Measurements from ENCODE around the gene NCOA7.
A peak's percentile ranks its signal among the peaks of the same experiment; 100 is the strongest.

Gene NCOA7

DNA sequence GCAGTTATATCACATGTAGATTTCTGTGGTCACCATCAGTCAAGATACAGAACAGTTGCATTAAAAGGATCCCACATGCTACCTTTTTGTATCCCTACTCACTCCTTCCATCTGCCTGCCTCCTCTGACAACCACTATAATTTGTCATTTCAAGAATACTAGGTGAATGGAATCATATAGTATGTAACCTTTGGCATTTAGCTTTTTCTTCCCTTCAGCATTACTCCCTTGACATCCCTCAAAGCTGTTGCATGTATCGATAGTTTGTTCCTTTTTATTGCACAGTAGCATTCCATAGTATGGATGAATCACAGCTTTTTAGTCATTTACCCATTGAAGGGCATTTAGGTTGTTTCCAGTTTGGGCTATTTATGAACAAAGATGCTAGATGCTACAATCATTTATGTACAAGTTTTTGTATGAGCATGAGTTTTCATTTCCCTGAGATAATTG, 26.1 kb downstream of the NCOA7 start:
- no peak for DNase-seq

DNA sequence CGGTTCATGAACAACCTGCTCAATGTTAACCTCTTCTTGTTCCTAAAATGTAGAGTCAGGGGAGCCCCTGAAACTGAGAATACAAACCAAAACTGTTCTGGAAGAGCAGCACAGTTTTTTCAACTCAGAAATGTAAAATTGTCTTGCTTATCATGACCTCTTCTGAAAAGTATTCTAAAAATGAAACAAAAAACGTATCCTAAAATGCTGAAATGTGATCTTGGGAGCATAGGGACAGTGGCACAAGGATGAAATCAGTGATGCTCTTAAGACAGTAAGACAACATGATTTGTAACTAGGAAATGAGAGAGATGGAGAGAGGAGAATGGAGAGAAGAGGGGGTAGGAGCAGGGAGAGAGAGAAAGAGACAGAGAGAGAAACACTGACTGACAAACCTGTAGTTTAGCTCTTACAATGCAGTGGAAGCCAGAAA, 27.5 kb downstream of the NCOA7 start:
- DNase-seq, result no peak

DNA sequence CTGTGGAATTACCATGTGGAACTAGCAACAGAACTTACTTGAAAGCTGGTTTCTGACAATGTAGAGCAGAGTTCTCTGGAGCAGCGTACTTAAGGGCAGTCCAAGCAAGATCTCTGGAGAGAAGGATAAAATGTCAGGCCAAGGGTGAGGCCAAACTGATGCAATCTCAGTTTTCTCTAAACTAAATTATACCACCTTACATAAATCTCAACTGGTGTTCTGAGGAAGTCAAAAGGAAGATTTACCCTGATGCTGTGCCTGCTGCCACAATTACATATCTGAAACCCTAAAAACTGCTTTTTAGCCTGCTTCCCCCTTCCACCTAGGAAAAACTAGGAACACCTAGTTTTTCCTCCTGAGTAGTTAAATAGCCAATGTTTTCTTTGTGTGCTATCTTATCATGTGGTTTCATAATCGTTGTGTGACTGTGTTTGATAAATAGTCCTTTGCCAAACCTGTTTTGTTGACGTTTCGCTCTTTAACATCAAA, 28.1 kb downstream of the NCOA7 start:
- DNase-seq, result no peak

DNA sequence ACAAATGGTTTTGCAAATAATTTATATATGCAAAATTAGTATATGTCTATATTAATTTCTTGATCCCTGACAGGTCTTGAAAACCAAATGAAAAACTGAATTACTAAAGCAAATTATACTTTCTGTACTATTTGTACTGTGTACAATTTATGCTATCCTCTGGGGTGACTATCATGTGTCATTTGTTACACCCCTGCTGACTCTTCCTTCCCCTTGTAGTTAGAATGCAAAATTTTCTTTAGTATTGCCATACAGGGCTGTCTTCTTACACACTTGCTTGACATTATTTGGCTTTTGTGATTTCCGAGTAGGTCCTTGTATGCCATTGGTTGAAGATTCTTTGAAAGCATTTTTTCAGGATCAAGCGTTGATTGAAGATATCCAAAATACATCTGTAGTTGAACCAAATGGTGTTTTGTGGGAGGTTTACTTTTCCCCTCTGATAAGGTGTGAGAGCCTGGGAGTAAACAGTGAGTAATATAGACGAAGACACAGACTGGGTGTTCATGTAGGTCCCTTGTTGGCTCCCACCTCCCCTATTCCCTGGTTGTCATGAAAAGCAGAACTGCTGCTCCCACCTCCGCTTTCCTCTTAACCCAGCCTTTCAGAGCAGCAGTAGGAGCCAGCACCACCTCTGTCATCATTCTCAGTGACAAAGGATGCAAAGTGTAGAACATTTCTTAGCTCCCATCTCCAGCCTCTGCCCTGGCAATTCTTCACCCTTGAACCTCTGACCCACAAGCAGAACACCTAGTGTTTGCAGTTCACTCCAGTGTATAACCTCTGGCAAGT, 29.0 kb downstream of the NCOA7 start:
- DNase-seq, result no peak

DNA sequence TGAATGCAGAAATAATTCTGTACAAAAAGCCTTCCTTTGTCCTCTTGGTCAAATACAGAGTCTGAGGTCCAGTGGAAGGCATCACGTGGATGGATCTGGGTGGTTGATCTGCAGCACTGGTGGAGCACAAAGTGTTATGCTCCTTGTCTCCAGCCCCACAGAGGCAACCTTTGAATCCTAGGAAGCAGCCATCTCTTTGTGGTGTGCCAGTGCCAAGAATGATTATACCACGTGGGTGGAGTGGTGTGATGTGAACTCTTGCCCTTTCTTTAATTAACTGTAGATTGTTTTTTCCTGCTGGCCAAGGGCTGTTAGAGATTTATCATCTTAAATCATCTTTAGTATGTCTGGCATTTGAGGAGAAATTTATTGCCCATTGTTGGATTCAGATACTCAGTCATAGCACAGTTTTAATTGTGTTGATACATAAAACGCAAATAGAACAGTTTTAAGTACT, 31.1 kb downstream of the NCOA7 start:
- peak; percentile 35 for DNase-seq

DNA sequence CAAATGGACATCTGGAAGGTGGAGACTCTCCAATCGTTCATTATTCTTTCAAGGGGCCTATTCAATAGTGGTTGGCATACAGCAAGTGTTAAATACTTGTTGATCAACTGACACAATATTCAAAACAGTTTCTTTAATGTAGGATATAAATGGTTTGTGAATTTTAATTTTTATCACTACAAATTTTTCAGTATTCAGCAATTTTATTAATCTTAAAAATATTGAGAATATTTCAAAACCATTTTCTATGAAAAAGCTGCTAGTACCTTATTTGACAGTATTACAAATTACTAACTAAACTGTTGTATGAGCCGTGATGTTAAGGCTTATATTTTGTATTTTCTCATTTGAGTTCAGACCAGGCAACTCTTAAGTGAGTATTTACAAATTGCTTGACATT, 32.4 kb downstream of the NCOA7 start:
- DNase-seq, result no peak

DNA sequence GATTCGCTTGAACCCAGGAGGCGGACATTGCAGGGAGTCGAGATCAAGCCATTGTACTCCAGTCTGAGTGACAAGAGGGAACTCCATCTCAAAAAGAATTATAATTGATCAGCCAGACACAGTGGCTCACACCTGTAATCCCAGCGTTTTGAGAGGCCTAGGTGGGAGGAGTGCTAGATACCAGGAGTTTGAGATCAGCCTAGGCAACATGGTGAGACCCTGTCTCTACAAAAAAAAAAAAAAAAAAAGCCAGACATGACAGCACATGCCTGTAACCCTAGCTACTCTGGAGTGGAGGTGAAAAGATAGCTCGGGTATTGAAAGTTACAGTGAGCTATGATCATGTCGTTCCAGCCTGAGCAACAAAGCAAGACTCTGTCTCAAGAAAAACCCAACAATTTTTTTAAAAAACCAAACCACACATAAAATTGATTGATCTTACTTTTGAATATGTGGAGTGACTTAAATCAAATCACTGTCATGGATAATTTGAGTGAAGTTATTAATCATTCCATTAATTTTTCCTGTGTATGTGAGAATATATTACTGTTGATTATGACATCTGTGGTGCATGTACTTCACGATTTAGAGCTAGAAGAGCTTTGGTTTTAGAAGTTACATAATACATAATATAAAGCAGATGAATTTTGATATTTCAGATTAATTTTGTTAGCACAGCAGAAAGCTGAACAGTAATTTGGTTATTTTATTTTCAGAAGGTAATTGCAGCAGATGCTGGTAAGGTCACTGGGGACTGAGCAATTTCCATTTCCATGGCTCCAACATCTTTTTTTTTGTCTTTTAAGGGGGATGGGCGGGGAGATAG, 34.4 kb downstream of the NCOA7 start:
- DNase-seq, result no peak

DNA sequence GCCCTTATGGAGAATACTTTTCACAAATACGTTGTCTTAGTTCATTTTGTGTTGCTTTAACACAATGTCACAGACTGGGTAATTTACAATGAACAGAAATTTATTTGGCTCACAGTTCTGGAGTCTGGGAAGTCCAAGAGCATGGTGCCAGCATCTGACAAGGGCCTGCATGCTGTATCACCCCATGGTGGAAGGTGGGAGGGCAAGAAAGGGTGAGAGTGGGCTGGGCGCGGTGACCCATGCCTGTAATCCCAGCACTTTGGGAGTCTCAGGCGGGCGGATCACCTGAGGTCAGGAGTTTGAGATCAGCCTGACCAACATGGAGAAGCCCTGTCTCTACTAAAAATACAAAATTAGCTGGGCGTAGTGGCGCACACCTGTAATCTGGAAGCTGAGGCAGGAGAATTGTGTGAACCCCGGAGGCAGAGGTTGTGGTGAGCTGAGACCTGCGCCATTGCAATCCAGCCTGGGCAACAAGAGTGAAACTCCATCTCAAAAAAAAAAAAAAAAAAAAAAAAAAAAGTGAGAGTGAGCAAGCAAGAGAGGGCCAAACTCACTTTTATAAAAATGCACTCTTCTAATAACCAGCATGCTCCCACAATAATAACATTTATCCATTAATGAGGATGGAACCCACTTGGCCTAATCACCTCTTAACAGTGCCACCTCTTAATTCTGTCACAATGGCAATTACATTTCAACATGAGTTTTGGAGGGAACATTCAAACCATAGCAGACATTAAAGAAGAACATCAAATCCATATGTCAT, 36.1 kb downstream of the NCOA7 start:
- no peak for DNase-seq

DNA sequence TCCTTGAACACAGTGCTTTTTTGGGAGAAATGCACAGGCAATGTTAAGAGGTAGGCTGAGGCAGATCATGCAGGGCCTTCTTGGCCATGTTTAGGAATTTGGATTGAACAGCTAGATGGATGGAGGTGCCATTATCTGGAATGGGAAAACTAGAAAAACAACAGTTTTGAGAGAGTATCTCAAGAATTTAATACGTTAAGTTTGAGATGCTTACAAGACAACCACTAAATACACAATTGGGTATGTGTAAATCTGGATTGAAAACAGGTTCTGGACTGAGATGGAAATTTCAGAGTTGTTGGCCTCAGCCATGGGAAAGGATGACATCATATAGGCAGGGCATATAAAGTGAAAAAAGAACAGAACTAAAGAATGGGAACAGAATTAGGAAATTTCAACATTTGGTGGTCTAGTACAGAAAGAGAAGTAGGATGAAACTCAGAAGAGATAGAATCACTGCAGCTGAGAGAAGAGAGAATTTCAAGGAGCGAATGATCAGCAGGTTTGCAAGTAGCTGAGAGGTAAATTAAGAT, 37.1 kb downstream of the NCOA7 start:
- no peak for DNase-seq

DNA sequence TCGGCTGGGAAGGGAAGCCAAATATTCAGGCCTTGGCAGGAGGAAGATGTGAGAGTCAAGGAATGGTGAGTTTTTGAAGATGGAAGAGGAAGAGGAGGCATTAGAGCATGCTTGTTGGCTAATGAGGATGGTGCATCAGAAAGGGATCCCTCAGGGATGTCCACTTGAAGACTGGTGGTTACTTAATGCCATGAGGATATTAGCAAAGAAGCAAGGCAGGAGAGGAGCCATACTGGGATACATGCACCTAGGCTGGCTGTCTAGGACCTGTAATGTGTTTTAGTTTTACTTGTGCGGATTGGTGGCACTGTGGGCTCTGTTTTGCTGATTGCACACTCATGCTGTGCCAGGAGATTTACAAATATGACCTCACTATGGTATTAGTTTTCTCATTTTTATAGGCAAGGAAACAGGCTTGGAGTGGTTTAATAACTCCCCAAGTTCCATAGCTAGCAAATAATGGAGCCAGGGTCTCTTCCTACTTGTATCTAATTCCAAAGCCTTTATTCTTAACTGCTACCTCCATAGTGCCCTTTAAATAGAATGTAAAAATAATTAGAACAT, 37.8 kb downstream of the NCOA7 start:
- no peak for DNase-seq

DNA sequence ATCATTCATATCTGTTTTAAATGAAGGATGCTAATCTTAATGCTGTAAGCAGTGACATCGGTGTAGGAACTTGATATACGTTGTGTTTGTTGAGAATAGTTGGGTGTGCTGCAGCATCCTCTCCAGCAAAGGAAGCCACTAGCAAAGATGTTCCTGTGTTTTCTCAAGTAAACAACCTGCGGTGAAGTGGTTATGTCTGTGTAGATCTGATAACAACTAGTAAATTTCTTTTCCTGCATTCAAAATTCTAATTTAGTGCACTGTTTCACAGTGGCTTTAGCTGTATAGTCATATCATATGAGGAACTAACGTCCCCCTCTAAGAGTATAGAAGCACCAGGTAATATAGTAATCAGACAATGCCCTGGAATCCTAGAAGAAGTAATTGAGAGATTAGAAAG, 38.7 kb downstream of the NCOA7 start:
- DNase-seq, result no peak

DNA sequence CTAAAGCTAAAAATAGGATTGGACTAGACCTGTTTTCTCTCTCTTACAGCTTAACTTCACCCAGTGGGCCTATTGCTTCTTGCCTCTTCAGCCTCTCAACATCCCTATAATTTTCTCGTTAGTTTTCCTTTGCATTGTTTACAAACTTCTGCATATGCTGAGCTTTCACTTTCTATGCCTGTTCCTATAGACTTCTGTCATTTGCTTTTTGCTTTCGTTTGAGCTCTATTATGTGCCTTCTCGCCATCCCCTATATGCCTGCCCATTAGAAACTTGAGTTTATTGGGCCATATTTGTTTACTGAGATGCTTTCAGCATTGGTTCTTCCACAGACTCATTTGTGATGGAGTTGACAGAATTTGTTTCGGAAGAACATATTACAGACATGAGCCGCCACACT, 40.9 kb downstream of the NCOA7 start:
- DNase-seq, result no peak

DNA sequence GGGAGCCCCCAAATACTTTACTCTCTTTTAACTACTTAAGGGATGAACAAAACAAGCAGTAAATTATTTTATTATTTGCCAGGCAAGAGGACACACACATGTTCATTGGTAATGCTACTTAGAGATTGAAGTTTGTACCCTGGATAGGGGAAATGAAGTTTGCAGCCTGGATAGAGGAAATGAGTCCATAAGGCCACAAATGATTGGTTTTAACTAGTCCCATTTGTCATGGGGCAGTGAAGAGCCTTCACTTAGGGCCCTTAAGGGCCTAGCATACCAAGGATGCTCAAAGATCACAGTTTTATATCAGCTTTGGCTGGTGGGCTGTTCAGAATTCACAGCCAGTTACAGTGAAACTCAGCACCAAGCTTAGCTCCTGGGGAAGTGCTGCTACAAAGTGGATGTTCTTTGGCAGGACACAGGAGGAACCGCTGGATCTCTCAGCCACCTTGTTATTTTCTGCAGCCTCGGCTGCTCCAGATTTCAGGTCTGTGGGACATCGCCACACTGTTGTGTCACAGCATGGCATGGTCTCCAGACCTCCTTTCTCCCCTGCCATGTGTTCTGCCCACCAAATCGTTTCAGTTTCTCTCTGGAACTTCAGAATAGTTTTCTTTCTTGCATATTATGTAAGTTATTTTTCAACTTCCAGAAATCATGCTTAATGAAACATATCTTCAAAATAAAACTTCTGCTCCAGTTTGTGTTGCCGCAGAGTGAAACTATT, 41.8 kb downstream of the NCOA7 start:
- no peak for DNase-seq

DNA sequence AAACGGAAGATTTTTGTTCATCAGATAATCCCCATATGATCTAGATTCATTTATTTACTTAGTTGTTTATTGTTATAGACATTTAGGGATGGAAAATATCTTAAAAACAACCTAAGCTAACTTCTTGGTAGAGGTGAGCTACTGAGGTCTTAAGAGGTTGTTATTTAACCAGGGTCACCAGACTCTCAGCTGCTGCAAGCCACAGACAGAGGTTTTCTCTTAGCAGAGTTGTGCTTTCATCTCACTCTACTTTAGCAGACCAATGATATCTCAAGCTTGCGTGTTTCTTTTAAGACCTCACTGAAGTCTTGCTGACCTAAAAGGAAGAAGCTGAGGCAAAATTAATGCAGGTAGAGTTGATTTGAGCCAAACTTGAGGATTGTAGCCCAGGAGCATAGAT, 43.6 kb downstream of the NCOA7 start:
- DNase-seq, result no peak

DNA sequence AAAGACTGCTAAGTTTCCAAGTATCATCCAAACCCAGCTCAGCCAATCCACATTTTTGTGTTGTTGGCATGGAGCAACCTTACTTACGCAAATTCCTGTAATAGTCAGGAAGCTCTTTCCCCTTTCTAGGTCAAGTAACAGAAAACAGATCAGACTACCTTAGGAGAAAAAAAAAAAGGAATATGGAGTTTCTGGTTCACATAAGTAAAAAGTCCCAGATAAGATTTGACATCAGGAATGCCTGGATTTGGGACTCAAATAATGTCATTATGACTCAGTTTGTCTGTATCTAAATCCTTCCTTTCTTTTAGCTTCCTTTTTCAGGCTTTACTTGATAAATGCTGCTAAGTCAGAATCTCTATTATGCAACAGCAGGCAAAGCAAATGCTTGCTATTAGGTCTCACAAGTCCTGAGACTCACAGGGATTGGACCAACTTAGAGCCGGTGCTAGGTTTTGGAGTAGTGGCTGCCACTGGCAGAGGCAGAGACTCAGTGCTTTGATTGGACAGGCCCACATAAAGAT, 44.5 kb downstream of the NCOA7 start:
- no peak for DNase-seq

DNA sequence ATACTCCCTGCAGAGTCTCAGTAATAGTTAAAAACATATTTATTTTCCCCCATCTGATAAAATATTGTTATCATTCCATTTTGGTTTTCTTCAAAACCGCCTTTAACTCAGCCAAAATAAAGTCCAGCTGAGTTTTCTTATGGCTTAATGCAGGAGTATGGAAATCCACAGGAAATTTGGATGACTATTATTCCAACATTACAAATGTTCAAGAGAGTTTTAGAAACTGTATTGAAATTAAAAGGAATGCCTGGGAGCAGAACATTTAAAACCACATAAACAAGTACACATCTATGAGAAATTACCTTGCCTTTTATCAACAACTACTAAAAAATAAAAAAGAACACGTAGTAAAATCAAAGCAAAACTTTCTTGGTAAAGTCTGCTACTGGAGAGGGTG, 45.7 kb downstream of the NCOA7 start:
- no peak for DNase-seq

DNA sequence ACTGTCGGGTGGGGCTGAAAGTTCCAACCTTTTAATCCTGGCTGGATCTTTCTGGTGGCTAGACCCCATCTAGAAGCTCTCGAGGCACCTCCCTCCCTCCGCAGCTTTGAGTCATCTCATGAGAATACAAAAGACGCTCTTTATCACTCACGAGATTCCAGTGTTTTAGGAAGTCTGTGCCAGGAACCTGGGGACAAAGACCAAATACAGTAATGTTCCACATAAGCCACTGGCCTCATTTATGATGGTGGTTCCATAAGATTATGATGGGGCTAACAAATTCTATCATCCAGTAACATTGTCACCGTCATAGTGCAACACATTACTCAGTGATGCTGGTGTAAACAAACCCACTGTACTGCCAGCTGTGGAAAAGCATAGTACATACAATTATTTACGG, 48.7 kb downstream of the NCOA7 start:
- peak; percentile 48 for DNase-seq

DNA sequence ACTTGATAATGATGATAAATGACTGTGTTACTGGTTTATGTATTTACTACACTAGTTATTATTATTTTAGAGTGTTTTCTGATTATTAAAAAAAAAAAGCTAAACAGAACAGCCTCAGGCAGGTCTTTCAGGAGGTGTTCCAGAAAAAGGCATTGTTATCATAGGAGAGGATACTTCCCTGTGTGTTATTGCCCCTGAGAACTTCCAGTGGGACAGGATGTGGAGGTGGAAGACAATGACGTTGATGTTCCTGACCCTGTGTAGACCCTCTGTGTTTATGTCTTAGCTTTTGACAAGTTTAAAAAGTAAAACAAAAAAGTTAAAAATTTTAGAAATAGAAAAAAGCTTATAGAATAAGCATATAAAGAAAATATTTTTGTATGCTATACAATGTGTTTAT, 49.1 kb downstream of the NCOA7 start:
- DNase-seq, result peak; percentile 48

DNA sequence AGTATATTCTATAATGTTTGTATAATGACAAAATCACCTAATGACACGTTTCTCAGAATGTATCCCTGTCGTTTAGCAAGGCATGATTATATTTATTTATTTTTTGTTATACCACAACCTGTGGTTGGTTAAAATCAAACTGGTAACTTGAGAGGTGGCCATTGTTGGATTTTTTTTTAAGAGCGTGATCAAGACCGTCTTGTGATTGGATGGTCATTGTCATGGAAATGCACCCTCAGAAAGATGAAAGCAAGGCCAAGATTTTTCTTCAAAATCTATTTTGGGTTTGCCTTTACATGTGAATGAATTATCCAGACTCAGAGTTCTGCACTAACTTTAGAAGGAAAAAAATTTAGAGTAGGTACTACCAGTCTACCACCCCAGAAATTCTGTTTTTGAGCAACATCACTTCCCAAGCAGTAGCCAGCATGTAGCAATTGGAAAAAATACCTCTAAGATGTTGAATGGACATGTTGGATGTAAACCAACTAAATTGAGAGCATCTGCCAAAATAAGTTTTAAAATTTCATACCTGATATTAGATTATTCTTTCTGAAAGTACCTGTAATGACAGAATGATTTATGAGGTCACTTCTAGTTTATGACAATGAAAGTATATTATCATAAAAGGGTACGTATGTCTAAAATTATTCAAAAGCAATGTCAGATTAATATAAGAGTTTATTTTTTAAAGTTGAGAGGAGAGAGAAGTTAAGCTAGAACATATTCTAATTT, 50.8 kb downstream of the NCOA7 start:
- no peak for DNase-seq

DNA sequence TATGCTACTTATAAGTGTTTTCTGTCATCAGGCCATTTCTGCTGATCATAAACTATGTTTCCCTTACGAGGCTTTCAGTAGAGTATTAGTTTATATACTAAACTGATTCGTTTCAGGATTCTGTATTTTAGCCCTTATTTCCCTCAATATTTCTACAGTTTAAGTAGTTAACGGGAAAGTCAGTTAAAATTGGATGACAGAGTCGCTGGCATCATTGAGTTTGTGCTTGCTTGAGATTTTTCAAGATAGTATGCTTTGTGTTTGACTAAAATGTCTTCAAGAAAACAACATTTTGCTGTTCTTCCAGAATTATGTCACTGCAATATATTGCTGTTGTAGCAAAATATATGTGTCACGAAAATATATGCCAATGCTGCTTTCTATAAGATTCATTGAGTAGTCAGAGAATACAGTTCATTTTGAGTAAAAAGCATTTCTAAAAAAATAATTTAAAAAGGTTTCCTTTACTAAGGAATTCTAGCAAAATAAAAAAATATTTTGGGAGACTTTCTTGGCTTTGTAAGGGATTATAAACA, 51.4 kb downstream of the NCOA7 start:
- no peak for DNase-seq

DNA sequence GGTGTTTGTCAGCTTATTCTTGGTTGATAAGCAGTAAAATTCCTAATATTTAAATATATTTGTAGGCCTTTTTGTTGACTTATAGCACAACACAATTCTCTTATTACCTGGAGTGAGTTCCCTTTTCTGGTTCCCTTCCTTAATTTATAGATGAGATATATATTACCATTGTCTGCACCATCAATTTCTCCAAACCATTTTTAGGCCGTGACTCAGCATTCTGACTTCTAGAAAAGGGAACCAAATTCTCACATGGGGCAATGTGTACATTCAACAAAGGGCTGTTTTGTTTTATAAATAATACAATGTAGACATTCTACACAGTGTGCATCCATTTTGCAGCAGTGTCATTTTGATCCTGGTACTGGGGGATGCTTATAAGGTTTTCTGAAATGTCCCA, 52.8 kb downstream of the NCOA7 start:
- DNase-seq, result no peak
